Measurements from ENCODE around the gene IL1RAPL2.

- no peak for TF ChIP-seq CTCF (IDR thresholded peaks at IDR 0.05)
- no peak for TF ChIP-seq POLR2A (IDR thresholded peaks at IDR 0.05)
Measured at GRCh38 chrX:105723966-105724735, 1158.2 kb downstream of the IL1RAPL2 start.

Data from right lobe of liver (tissue), 4 donors.